ENCODE measurements around the gene SDSL. TPM values are rescaled to one million over a fixed set of nuclear protein-coding genes. Genes with fewer than 3 reads are reported as not detected.

Gene SDSL
- total and polyA plus RNA-seq, 2 of the 13 experiments (the other 11 are each of a cell fraction or from before 2014, with no cell fraction given) = 1.2 to 1.7 TPM

DNA sequence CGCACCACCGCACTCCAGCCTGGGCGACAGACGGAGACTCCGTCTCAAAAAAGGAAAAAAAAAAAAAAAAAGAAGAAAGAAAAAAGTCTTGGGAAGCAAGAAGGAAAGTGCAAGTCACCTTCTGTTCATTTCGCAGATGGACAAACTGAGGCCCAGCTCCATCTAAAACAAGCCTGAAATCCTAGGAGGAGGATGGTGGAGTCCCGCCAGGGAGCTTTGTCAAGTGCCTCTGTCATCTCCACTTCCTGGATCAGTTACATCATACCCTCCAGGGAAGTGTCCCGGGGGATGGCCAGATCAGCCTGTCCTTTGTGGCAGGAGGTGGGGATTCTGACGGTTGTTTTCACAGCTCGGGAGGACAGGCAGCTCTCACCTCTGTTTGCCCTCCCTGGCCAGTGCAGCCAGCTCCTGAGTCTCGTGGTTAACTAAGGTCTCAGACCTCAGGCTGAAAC is 8.7 kb upstream of the SDSL start (continued):
- TF ChIP-seq ARID5B (CRISPR knock-in tag; IDR thresholded peaks at IDR 0.05) (no peak), NFE2L2 (IDR thresholded peaks at IDR 0.05; ENCODE audit: low read length) (0 out of 2 replicates have a peak, but pooled peaks have one; percentile 20), ZNF766 (CRISPR knock-in tag; IDR thresholded peaks at IDR 0.05; ENCODE audit: borderline replicate concordance) (no peak), NR2F6 (IDR thresholded peaks at IDR 0.05) (no peak), NR2F6 (CRISPR knock-in tag; IDR thresholded peaks at IDR 0.05) (peak; percentile 23; the same call in 1 of the 2 replicates), THAP8 (CRISPR knock-in tag; IDR thresholded peaks at IDR 0.05; ENCODE audit: borderline replicate concordance) (no peak), ZNF143 (CRISPR knock-in tag; IDR thresholded peaks at IDR 0.05) (no peak), MED8 (CRISPR knock-in tag; IDR thresholded peaks at IDR 0.05; ENCODE audit: insufficient replicate concordance) (no peak)
- TF ChIP-seq, protein P1, sequence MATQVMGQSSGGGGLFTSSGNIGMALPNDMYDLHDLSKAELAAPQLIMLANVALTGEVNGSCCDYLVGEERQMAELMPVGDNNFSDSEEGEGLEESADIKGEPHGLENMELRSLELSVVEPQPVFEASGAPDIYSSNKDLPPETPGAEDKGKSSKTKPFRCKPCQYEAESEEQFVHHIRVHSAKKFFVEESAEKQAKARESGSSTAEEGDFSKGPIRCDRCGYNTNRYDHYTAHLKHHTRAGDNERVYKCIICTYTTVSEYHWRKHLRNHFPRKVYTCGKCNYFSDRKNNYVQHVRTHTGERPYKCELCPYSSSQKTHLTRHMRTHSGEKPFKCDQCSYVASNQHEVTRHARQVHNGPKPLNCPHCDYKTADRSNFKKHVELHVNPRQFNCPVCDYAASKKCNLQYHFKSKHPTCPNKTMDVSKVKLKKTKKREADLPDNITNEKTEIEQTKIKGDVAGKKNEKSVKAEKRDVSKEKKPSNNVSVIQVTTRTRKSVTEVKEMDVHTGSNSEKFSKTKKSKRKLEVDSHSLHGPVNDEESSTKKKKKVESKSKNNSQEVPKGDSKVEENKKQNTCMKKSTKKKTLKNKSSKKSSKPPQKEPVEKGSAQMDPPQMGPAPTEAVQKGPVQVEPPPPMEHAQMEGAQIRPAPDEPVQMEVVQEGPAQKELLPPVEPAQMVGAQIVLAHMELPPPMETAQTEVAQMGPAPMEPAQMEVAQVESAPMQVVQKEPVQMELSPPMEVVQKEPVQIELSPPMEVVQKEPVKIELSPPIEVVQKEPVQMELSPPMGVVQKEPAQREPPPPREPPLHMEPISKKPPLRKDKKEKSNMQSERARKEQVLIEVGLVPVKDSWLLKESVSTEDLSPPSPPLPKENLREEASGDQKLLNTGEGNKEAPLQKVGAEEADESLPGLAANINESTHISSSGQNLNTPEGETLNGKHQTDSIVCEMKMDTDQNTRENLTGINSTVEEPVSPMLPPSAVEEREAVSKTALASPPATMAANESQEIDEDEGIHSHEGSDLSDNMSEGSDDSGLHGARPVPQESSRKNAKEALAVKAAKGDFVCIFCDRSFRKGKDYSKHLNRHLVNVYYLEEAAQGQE (IDR thresholded peaks at IDR 0.05; ENCODE audit: borderline replicate concordance in 1 of 2, low read depth in 1 of 2, low read length in 2 of 2) = no peak
